Gastrocnemius medialis (tissue), 4 donors: ENCODE data around the gene PLPP1.

ENCODE experiments used
- CTCF ChIP-seq, 5 experiments: fragments of 450-650 bp in 3 of 5; fragments of 200-600 bp in 2 of 5; sonication (generic) in 2 of 5; IDR thresholded peaks in 4 of 5; conservative IDR thresholded peaks in 1 of 5; 1 replicate in 4 of 5; 2 replicates in 1 of 5; pipeline ENCODE4 v1.5.1; 2016 to 2019; ENCODE audit warnings: antibody characterized with exemption in 5 of 5, mild to moderate bottlenecking in 3 of 5, moderate library complexity in 3 of 5
- POLR2A ChIP-seq, 2 donors: fragments of 450-650 bp; IDR thresholded peaks; one replicate each; pipeline ENCODE4 v1.6.1; 2017; ENCODE audit warnings: antibody characterized with exemption in 2 of 2, mild to moderate bottlenecking in 2 of 2, moderate library complexity in 2 of 2

- TF ChIP-seq POLR2A (IDR thresholded peaks at IDR 0.05) (no peak), CTCF (IDR thresholded peaks at IDR 0.05 in 4 of 5, conservative IDR thresholded peaks at IDR 0.05 in 1 of 5) (no peak)
Observed at GRCh38 chr5:55483885-55484284, 50.9 kb downstream of the PLPP1 start.
